ENCODE results near the gene ARHGEF16. TPM values are rescaled to one million over a fixed set of nuclear protein-coding genes. Genes with fewer than 3 reads are reported as not detected.

ARHGEF16 gene
- polyA plus RNA-seq, 1 of the 3 experiments (the other 2 are of a cell fraction) = 0.18 TPM

GRCh38 chr1:3438661-3439180 is 15.7 kb upstream of the ARHGEF16 start:
- WGBS (ENCODE audit: low lambda C conversion rate) = 64% methylated on average over 6 of the region's 9 CpGs
- Histone ChIP-seq H3K9me3 (no peaks in the 10 kb centered on the region), H2AFZ (ENCODE audit: low read depth) (no peak overlapping the region), H3K4me2 (no peak overlapping the region), H4K20me1 (ENCODE audit: insufficient read depth) (no peaks in the 10 kb centered on the region), H3K79me2 (ENCODE audit: insufficient read depth) (no peaks in the 10 kb centered on the region), H3K4me1 (ENCODE audit: control insufficient read depth in 1 of 2, insufficient read depth in 2 of 2, low read depth in 1 of 2, low read length in 1 of 2) (no peaks in the 10 kb centered on the region), H3K36me3 (replicated peaks in 1 of 2; ENCODE audit: control insufficient read depth in 1 of 2, insufficient read depth in 2 of 2, low read length in 1 of 2) (no peaks in the 10 kb centered on the region), H3K27ac (ENCODE audit: low read depth in 2 of 2, low read length in 1 of 2) (no peak overlapping the region), H3K9me2 (no peaks in the 10 kb centered on the region), H3K27me3 (ENCODE audit: insufficient read depth) (peaks cover 14% of the 10 kb centered on the region; the same call in 1 of the 2 replicates), H3F3A (replicated peaks; ENCODE audit: insufficient read depth) (no peaks in the 10 kb centered on the region), H3K4me3 (ENCODE audit: low read depth in 2 of 2, low read length in 1 of 2) (no peak overlapping the region), H3K9ac (no peak overlapping the region)
- POLR2A ChIA-PET = no interaction called here
- CTCF ChIA-PET = interaction anchor here (1.0 to 3.1 kb wide), 3 partner anchors 9 to 14 kb away, joined by 3 to 22 read pairs (median 5); no protein-coding TSS in a partner anchor
- TF ChIP-seq RFX5 (IDR thresholded peaks at IDR 0.05; ENCODE audit: low read length) = no peak
- TF ChIP-seq PBX3 (IDR thresholded peaks at IDR 0.05) = no peak
- TF ChIP-seq EZH2phosphoT487 (IDR thresholded peaks at IDR 0.05; ENCODE audit: borderline replicate concordance, low read depth) = no peak
- TF ChIP-seq GABPA (IDR thresholded peaks at IDR 0.05; ENCODE audit: low read depth) = no peak
- no peak for TF ChIP-seq CTCF (IDR thresholded peaks at IDR 0.05)
- TF ChIP-seq NRF1 (IDR thresholded peaks at IDR 0.05; ENCODE audit: low read depth, low read length) = no peak
- TF ChIP-seq CHD2 (IDR thresholded peaks at IDR 0.05; ENCODE audit: low read length, partially characterized antibody) = no peak
- no peak for TF ChIP-seq SIN3A (IDR thresholded peaks at IDR 0.05; ENCODE audit: borderline replicate concordance, low read depth, low read length)
- no peak for TF ChIP-seq IRF3 (IDR thresholded peaks at IDR 0.05; ENCODE audit: low read depth, low read length)
- TF ChIP-seq SMC3 (IDR thresholded peaks at IDR 0.05; ENCODE audit: low read depth, low read length) = no peak
- TF ChIP-seq MXI1 (IDR thresholded peaks at IDR 0.05; ENCODE audit: low read depth, low read length) = no peak
- no peak for TF ChIP-seq NFIC (IDR thresholded peaks at IDR 0.05; ENCODE audit: borderline replicate concordance)
- TF ChIP-seq FOSL2 (IDR thresholded peaks at IDR 0.05; ENCODE audit: borderline replicate concordance, low read depth) = no peak
- no peak for TF ChIP-seq ELF1 (IDR thresholded peaks at IDR 0.05)
- no peak for TF ChIP-seq FOXM1 (IDR thresholded peaks at IDR 0.05; ENCODE audit: low read depth)
- TF ChIP-seq FOXJ3 (CRISPR knock-in tag; IDR thresholded peaks at IDR 0.05) = no peak
- no peak for TF ChIP-seq MEF2A (IDR thresholded peaks at IDR 0.05; ENCODE audit: borderline replicate concordance, low read depth)
- no peak for DNase-seq

Measured in SK-N-SH (cell line).